GM12873 (cell line): Measurements from ENCODE around the gene NOTCH2.

Experiments
- CTCF ChIP-seq: IDR thresholded peaks from 2 replicates; pipeline ENCODE4 v1.5.1; 2012; ENCODE audit warnings: low read depth, mild to moderate bottlenecking, moderate library complexity, low read length, control low read depth; ENCODE audit not compliant: insufficient read depth; ENCODE audit errors: missing control alignments

Gene NOTCH2

GRCh38 chr1:119888476-119888875 is 181.0 kb downstream of the NOTCH2 start:
- TF ChIP-seq CTCF = no peak

- TF ChIP-seq CTCF = no peak
Observed at GRCh38 chr1:119887427-119887826, 182.0 kb downstream of the NOTCH2 start.

- peak; percentile 84 for TF ChIP-seq CTCF
Observed at GRCh38 chr1:119885903-119886783, 183.3 kb downstream of the NOTCH2 start.

GRCh38 chr1:119884711-119885110 is 184.8 kb downstream of the NOTCH2 start:
- no peak for TF ChIP-seq CTCF

GRCh38 chr1:119883826-119884225 is 185.6 kb downstream of the NOTCH2 start:
- no peak for TF ChIP-seq CTCF

GRCh38 chr1:119882132-119883049 is 187.1 kb downstream of the NOTCH2 start:
- no peak for TF ChIP-seq CTCF
